HG02981 (cell line): Measurements from ENCODE around the gene DGLUCY.
"Not testable (repeated sequence)": the region's sequence is repeated elsewhere in the genome, so short reads cannot be mapped to it uniquely, and the experiment has no call there.

ENCODE experiments used
- ATAC-seq: cut with Tn5 transposase; IDR thresholded peaks from one replicate; pipeline ENCODE4 v1.9.1; 2021; ENCODE audit warnings: mild to moderate bottlenecking, moderate library complexity; ENCODE audit not compliant: unreplicated experiment

DGLUCY gene

DNA sequence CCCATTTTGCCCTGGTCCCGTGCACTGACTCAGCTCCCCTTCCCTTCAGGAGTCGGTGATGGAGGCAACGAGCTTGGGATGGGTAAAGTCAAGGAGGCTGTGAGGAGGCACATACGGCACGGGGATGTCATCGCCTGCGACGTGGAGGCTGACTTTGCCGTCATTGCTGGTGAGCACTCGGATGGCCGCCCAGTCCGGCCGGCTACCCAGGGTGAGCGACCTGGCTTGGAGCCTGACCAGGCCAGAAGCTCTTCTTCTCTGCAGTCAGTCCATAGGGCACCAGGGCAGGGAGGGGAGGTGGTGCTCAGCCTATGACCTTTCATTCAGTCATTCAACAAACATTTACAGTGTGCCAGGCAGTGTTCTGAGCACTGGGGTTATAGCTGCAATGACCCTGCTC lies 90.8 kb downstream of the DGLUCY start:
- ATAC-seq, result no peak

DNA sequence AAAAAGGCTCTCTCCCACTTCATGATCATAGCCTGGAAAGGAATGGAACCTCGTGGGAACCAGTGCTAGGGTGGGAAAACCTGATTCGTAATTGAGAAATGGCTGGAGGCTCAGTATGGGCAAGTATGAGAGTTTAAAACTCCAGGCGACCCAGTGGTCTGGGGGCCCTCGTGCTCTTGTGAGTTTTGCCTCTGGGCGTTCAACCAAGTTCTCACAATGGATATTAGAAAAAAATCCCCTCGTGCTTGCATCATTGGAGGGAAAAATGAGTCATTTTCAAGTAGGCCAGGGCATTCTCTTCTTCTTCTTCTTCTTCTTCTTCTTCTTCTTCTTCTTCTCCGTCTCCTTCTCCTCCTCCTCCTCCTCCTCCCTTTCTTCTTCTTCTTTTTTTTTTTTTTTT lies 91.6 kb downstream of the DGLUCY start:
- ATAC-seq, result no peak

DNA sequence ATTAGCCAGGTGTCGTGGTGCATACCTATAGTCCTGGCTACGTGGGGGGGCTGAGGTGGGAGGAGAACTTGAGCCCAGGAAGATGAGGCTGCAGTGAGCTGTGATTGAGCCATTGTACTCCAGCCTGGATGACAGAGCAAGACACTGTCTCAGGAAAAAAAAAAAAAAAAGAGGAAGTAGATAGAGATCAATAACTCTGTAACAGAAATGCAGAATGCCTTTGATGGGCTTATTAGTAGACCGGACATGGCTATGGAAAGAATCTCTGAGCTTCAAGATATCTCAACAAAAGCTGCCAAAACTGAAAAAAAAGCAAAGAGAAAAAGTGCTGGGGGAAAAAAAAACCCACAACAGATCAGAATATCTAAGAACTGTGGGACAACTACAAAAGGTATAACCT lies 93.1 kb downstream of the DGLUCY start:
- no peak for ATAC-seq

DNA sequence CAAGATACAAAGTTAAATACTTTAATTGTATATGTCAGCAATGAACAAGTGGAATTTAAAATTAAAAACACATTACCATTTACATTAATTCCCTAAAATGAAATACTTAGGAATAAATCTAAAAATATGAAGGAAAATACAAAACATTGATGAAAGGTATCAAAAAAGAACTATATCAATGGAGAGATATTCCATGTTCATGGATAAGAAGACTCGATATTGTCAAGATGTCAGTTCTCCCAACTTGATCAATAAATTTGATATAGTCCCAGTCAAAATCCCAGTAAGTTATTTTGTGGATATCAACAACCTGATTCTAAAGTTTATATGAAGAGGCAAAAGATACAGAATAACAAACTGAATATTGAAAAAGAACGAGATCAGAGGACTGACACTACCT lies 97.1 kb downstream of the DGLUCY start:
- ATAC-seq, result no peak

DNA sequence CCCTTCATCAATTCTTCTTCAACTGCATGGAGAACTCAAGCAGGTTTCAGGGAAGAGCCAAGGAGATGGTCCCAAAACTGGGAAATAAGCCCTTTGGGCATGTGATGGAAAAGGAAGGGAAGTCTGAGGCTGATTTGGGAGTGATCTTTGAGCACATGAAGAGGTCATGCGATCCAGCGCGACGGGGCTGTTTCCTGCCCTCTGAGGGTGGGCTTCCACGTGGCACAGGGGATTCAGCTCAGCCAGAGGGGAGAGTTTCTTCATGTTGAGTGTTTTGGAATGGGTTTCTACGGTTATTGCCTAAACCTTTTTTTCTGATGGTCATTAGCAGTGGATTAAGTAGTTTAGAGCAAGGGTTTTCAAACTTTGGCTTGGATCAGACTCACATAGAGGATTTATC lies 100.4 kb downstream of the DGLUCY start:
- no peak for ATAC-seq

DNA sequence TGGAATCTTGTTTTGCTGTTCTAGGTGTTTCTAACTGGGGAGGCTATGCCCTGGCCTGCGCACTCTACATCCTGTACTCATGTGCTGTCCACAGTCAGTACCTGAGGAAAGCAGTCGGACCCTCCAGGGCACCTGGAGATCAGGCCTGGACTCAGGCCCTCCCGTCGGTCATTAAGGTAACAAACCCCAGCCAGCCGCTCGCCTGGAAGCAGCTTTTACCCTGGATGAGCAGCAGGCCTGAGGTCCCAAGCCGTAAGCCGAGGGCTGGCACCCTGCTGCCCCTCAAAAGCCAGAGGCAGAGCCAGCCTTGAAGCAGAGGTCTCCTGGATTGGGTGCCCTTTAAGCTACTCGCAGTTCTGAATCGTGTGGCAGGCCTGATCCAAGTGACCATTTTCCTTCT lies 101.5 kb downstream of the DGLUCY start:
- ATAC-seq, result no peak

DNA sequence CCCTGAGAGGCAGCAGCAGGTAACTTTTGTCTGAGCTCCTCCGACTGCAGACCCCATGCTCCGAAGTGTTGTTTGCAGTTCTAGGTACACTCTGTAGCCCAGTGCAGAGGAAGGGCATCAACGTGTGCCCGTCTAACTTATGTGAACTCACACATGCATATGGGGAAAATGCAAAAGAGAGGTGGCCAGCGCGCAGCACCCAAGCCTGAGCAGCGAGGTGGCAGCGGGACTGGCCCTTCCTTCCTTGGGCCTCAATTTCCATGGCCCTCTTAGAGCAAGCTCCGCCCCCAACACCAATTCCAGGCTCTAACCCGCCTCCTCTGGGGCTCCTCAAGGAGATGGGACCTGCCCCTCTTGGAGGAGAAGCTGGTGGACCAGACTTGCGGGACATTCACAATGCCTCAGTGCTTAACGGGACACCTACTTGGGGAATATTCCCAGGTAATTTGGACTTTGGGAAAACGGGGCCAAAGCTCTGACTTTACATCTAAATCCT lies 102.9 kb downstream of the DGLUCY start:
- ATAC-seq, result no peak

DNA sequence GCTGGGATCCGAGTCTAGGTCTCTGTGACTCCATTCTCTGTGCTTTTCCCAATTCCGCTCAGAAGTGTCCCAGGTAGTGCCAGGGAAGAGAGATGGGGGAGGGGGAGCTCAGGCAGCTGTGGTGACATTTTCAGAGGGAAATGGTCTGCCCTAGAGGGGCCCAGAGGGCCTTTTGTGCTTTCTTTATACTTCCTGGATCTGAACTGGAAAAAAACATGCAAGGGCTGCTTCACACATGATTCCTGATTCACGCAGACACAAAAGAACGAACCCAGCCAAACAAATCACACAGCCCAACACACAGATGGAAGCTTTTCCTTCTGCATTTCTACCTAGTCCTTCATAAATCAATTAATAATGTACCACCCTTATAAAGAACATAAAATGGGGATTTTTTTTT lies 104.1 kb downstream of the DGLUCY start:
- no peak for ATAC-seq

DNA sequence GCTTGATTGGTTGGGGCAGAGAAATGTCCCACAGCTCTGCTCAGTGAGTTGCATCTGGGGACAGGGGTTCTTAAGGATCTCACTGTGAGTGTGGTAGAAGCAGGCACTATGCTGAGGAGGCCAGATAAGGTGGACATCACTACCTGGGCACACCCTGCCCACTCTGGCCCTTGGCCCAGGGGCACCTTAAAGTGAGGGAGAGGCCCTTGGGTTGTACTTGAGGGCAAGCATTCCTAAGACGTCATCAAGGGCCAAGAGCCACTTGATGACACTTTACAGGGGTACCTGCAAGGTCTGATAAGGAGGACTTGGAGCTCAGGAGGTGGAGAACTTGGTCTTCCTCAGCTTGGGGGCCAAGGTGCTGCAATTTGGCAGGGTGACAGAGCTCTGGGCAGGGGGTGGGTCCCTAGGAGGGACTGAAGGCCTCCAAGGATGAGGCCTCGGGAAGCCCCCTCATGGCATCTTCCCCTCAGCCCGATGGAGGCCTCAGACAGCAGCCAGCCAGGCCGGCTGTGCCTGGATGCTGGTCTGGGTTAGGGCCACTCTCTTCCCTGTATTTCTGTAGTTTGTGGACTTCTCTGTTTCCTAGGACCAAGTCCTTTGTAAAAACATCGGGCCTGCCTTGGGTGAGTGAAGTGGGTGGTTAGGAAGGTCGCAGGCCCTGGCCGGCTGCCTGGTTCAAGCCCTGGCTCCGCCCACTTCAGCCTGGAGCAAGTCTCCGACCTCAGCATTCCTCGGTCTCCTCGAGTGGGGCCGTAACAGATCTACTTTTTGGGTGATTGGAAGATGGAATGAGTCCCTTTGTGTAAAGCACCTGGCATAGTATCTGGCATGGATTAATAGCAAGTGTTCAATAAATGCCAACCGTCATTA lies 105.9 kb downstream of the DGLUCY start:
- ATAC-seq, result no peak

DNA sequence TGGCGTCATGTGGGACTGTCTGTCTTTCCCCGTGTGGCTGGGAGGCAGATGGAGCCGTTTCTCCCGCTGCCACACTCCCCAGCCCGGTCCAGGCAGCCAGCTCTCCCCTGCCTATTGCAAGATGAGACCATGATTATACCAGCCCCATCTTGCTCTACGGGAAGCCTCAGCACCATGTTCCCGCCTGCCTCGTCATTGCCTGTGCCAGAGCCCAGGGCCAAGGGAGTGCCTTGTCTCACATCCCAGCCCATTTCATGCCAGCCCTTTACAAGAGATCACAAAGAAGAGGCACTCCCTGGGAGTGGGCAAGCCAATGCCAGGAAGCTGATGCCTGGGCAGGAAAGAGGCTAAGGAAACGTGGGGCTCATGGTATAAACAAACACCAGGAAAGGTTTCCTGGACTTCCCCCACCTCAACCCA lies 106.7 kb downstream of the DGLUCY start:
- ATAC-seq, result no peak

DNA sequence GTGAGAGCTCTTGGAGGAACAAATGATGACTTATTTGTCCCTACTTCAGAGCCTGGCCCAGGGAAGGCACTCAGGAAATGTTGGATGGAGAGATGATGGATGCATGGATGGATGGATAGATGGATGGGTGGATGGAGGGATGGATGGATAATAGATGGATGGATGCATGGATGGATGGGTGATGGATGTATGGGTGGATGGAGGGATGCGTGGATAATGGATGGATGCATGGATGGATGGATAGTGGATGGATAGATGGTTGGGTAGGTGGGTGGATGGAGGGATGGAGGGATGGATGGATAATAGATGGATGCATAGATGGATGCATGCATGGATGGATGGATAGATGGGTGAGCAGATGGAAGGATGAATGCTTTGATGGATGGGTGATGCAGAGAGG lies 107.4 kb downstream of the DGLUCY start:
- ATAC-seq, result no peak

DNA sequence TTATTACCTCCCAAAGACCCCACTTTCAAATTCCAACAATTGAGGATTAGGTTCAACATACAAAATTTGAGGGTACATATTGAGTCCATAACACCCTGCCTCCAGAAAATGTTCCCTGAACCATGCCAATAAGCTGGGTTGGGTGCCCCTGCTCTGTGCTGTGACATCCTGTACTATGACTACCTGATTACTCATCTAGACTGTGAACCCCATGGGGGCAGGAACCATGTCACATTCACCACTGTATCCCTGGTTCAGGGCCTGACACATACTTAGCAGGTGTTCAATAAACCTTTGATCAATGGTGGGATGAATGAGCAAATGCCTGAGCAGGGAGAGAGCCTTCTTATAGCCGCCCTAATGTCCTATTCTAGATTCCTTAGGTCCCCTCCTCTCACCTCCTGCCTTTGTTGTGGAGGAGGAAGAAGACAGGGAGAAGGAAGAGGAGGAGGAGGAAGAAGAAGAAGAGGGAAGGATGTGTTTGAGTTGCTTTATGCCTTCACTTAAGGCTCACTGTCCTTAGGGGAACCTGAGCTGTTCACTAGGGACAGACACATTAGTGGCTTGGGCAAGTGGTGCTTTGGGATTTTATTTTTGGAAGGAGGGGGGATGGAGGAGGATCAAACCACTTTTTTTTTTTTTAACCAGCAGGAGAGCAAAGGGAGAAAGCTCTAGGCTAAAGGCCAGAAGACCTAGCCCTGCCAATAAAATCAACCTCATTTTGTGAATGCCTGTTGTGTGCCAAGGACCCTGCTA lies 109.3 kb downstream of the DGLUCY start:
- ATAC-seq, result no peak

DNA sequence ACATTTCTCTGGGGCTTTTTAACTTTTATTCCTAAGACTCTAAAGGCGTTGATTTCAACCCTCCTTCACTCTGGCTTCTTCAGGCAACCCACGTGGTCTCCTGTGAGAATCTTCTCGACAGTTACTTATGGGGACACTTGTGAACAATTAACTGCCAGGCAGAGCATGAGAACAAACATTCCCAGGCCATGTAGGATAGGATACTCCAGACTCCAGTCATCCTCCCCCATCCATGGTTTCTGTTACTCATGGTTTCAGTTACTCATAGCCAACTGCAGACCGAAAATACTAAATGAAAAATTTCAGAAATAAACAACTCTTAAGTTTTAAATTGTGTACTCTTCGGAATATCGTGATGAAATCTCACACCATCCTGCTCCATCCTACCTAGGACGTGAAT lies 111.2 kb downstream of the DGLUCY start:
- no peak for ATAC-seq

DNA sequence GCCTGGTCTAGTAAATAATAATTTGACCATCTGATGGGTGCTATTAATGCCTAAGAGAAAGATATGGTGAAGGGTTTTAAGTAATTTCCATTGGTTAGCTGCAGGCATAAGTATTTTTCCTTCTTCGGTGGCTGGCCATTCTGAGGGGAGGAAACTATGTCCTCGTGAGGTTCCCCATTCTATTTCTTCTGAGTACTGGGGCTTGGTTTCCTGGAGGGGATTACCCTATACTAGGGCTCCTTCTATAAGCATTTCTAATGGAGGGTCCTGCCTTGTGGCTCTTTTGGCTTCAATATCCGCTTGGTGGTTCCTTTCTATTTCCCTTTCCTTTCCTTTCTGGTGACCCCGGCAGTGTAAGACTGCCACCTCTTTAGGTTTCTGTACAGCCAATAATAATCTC lies 112.5 kb downstream of the DGLUCY start:
- ATAC-seq, result not testable (repeated sequence)

DNA sequence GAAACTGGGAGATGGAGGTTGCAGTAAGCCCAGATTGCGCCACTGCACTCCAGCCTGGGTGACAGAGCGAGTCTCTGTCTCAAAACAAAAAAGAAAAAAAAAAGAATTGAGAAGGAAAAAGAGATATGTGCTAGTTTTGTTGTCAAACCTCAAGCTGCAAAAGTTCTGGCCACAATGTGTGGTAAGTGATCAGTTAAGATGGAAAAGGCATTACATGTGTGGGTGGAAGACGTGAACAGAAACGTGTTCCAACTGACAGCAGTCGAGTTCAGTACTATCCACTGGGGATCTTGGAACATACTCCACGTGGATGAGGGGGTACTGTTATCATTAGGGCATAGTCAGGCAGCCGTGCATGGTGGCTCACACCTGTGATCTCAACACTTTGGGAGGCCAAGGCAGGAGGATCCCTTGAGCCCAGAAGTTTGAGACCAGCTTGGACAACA lies 113.3 kb downstream of the DGLUCY start:
- no peak for ATAC-seq

DNA sequence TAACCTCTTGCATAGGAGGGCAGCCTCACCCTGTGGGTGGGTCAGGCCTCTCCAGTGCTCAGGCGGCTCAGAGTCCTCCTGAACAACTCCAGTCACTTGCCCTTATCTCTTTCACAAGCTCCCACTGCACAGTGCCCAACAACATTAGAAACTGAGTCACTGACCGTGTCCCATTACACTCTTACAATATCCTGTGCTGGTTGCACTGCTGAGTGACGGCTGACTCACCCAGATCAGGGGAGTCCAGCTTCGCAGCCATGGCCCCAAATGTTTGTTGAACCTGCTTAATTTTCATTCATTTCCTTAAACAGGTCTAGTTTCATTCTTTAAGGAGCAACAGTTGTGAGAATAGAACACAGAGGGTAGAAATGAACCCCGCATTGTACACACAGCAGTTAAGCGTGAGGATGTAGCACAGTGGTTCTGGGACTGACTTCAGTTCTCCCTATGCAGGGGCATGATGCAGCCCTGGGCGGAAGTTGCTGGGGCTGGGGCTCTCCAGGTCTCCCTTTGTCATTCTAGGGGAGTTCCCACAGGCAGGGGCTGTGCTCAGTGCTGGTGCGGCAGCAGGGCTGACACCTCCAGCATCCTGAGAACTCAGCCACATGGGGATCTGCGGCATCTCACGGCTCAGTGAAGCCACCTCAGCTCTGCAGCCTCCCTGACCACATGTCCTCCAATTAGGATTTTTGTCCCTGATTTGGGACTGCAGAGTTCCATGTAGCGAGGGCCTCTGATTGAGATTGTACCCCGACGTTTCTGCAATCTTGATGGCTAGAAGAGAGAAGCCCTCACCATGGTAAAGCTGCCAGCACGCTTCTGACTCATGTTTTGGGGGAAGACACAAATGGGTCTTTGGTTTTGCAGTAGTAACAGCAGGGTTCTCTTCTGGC lies 114.5 kb downstream of the DGLUCY start:
- ATAC-seq, result peak; percentile 70

DNA sequence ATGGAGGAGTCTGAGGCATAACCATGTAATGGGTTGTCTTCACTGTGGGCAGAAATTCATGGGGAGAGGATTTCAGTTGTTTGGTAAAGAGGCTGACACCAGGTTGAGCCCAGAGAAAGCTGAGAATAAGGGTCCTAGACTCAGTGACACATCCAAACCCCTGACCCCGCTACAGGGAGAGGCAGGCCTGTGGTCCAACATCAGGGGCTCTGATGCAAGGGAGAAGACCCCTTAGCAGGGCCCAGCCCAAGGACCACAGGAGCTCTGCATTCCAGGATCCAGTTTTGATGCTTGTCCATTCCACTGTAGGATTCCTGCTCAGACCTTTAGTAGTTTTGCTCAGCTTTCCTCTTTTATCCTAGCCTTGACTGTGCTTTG lies 115.1 kb downstream of the DGLUCY start:
- no peak for ATAC-seq

DNA sequence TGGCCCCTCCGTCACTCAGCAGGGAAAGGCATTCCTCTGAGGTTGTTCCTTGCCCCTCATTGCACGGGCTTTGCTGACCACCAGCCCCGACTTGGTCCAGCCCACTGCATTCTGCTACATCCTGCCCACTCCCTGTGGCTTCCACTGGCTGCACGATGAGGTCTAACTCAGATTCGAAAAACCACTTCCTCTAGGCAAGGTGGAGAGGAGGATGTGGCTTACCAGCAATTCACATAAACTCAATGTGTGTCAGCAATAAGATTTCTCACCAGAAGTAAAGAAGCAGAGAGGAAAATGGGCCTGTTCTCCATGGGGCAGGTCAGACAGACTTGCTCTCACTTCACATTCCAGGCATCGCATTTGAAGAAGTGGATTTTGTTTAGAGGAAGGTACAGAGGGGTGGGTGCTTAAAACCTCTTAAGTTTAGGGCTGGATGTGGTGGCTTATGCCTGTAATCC lies 115.9 kb downstream of the DGLUCY start:
- ATAC-seq, result peak; percentile 72

DNA sequence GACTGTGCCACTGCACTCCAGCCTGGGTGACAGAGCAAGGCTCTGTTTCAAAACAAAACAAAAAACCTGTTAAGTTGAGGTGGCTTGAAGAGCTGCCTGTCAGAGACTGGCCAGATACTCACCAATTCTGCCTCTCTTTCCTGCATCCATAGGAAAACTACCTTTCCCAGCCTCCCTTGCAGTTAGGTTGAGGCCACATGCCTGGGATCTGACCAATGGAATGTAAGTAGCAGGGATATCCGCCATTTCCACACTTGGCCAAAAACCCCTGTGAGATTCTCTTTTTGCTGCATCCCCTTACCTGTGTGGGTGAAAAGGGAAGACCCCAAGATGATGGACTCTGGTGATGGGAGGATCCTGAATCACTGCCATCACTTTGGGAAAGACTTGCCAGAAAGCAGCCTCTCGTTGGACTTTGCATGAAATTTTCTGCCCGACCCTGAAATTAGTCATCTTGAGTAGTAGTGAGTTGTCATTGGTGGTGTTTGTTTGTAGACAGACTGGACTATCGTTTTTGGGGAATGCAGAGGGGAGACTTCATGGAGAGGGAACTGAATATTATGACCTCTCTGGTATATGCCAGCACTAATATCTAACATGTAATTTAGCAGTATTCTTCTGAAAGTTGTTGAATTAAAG lies 116.6 kb downstream of the DGLUCY start:
- no peak for ATAC-seq

DNA sequence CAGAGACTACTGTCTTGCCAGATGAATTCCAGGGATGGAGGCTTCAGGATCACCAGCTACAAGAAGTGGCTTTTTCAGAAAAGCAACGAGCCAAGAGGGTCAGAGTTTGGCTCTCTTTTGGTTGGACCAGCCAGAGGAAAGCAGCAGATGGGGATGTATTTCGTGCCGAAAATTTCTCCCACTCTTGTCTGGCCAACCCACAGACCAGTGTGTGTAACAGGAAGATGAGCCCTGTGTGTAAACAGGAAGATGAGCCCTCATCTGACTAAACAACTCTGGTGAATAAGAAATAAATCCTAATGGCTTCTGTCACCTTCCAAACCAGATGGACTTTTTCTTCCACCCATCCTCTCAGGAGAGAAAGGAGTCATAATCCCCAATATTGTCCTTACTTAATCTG lies 117.6 kb downstream of the DGLUCY start:
- ATAC-seq, result no peak
